Measurements from ENCODE around the gene HERC4. TPM values are rescaled to one million over a fixed set of nuclear protein-coding genes. Genes with fewer than 3 reads are reported as not detected.

The HERC4 gene
- total RNA-seq, 3 donors from 2014 or later (not counting 1 experiment from before 2014, with no cell fraction given) = 78.4 to 104 (median 83.9) TPM

DNA sequence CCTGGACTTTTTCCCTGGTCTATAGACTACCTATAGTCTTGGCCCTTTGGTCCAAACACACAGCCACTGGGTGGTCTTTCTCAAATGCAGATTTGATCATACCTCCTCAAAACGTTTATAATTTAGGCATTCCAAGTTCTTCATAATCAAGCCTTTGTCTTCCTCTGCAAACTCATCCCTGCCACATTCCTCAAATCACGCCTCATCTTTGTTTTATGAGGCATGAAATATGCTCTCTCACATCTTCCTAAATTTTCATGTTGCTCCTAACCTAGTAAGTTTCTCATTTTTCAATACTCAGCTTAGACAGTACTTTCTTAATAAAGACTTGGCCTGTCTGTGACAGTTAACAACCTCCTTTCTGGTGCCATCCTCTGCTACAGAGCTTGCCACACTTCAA, 10.9 kb upstream of the HERC4 start:
- Mint-ChIP-seq H3K36me3 (no peaks in the 10 kb centered on the region), H3K9me3 (no peaks in the 10 kb centered on the region), H3K4me3 (no peak overlapping the region), H3K27ac (no peak overlapping the region), H3K4me1 (no peaks in the 10 kb centered on the region), H3K27me3 (ENCODE audit: low read depth in 2 of 2) (peaks cover 10 to 29% of the 10 kb centered on the region in 2 donors)
- no peak for DNase-seq
- Histone ChIP-seq H3K4me1 (ENCODE audit: control insufficient read depth, insufficient read depth, low read length) (no peaks in the 10 kb centered on the region), H3K27ac (ENCODE audit: low read length) (no peak overlapping the region), H3K4me3 (ENCODE audit: low read length) (no peak overlapping the region), H3K9me3 (ENCODE audit: control insufficient read depth, insufficient read depth, low read length) (no peaks in the 10 kb centered on the region), H3K27me3 (ENCODE audit: control insufficient read depth, insufficient read depth, low read length) (peaks cover 2% of the 10 kb centered on the region), H3K36me3 (ENCODE audit: control insufficient read depth, insufficient read depth, low read length) (no peaks in the 10 kb centered on the region)
- WGBS (ENCODE audit: insufficient coverage) = 84% methylated on average over 2 of the region's 2 CpGs
- ATAC-seq = no peak
- intact Hi-C loops (cut with micrococcal nuclease) = no loop called here
- TF ChIP-seq CTCF (IDR thresholded peaks at IDR 0.05) = no peak

DNA sequence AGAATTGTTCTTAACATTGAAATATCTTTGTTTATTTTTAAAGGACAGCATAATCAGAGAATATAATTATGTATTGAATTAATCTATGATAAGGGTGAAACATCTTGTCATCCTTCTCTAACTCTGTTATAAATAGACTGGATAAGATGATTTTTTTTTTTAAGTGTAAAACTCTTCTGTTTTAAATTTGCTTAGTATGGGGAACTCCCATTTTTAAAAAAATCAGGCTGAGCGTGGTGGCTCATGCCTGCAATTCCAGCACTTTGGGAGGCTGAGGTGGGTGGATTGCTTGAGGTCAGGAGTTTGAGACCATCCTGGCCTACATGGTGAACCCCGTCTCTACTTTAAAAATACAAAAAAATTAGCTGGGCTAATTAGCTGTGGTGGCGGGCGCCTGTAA, 9.4 kb upstream of the HERC4 start:
- H3K36me3 ChIP-seq (ENCODE audit: control insufficient read depth, insufficient read depth, low read length) = no peaks in the 10 kb centered on the region
- H3K9me3 ChIP-seq (ENCODE audit: control insufficient read depth, insufficient read depth, low read length) = no peaks in the 10 kb centered on the region
- intact Hi-C loops (cut with micrococcal nuclease) = no loop called here

GRCh38 chr10:68083953-68084352, 8.9 kb upstream of the HERC4 start:
- 67% methylated on average over 1 of the region's 1 CpG for WGBS (ENCODE audit: insufficient coverage)
- H3K27ac ChIP-seq (ENCODE audit: low read length) = no peak overlapping the region

More for the DNA sequence above, 9.4 kb upstream of the HERC4 start:
- ATAC-seq (no peak), DNase-seq (no peak)
- Histone ChIP-seq H3K4me1 (ENCODE audit: control insufficient read depth, insufficient read depth, low read length) (no peaks in the 10 kb centered on the region), H3K27me3 (ENCODE audit: control insufficient read depth, insufficient read depth, low read length) (peaks cover 2% of the 10 kb centered on the region), H3K27ac (ENCODE audit: low read length) (no peak overlapping the region), H3K4me3 (ENCODE audit: low read length) (no peak overlapping the region)
- TF ChIP-seq CTCF (IDR thresholded peaks at IDR 0.05) = no peak
- 96% methylated on average over 4 of the region's 4 CpGs for WGBS (ENCODE audit: insufficient coverage)
- no peaks in the 10 kb centered on the region for H3K9me3 Mint-ChIP-seq
- H3K27ac Mint-ChIP-seq = no peak overlapping the region
- H3K4me1 Mint-ChIP-seq = no peaks in the 10 kb centered on the region
- H3K4me3 Mint-ChIP-seq = no peak overlapping the region
- peaks cover 13 to 29% of the 10 kb centered on the region in 2 donors for H3K27me3 Mint-ChIP-seq (ENCODE audit: low read depth in 2 of 2)
- H3K36me3 Mint-ChIP-seq = no peaks in the 10 kb centered on the region

More at GRCh38 chr10:68083953-68084352, 8.9 kb upstream of the HERC4 start:
- no peak for DNase-seq
- H3K36me3 Mint-ChIP-seq = no peaks in the 10 kb centered on the region
- H3K27me3 Mint-ChIP-seq (ENCODE audit: low read depth in 2 of 2) = peaks cover 13 to 29% of the 10 kb centered on the region in 2 donors
- TF ChIP-seq CTCF (IDR thresholded peaks at IDR 0.05) = no peak
- intact Hi-C loops (cut with micrococcal nuclease) = no loop called here
- no peaks in the 10 kb centered on the region for H3K4me1 Mint-ChIP-seq
- H3K27me3 ChIP-seq (ENCODE audit: control insufficient read depth, insufficient read depth, low read length) = peaks cover 2% of the 10 kb centered on the region
- H3K4me3 ChIP-seq (ENCODE audit: low read length) = no peak overlapping the region
- H3K4me1 ChIP-seq (ENCODE audit: control insufficient read depth, insufficient read depth, low read length) = no peaks in the 10 kb centered on the region
- H3K27ac Mint-ChIP-seq = no peak overlapping the region
- no peaks in the 10 kb centered on the region for H3K9me3 ChIP-seq (ENCODE audit: control insufficient read depth, insufficient read depth, low read length)
- no peaks in the 10 kb centered on the region for H3K36me3 ChIP-seq (ENCODE audit: control insufficient read depth, insufficient read depth, low read length)
- no peaks in the 10 kb centered on the region for H3K9me3 Mint-ChIP-seq
- no peak for ATAC-seq
- H3K4me3 Mint-ChIP-seq = no peak overlapping the region

All from natural killer cell (primary cell).